Hematopoietic multipotent progenitor cell treated with erythropoietin and hydrocortisone succinate and interleukin-3 and kit ligand, for 17 days (in vitro differentiated cells): Measurements from ENCODE around the gene IL31RA.

Source experiments
- DNase-seq: peaks from one replicate; pipeline ENCODE4 v3.0.0-alpha.2; 2015; ENCODE audit warnings: low spot score

IL31RA gene

DNA sequence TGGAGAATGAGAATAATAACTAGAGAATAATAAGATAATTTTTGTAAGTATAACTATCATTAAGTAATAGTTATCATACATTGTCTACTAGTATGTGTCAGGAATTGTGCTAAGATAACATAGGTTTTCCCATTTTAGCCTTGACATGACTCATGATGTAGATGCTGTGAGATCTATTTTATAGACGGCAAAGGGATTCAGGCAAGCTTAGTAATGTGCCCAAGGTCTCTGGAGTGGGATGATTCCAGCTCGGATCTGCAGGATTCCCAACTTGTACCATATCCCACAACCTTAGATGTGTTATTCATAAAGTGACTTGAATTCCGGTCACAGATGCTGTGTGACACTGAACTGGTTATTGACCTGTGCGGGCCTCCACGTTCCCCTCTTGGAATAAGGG, 51.5 kb downstream of the IL31RA start:
- DNase-seq: no peak

DNA sequence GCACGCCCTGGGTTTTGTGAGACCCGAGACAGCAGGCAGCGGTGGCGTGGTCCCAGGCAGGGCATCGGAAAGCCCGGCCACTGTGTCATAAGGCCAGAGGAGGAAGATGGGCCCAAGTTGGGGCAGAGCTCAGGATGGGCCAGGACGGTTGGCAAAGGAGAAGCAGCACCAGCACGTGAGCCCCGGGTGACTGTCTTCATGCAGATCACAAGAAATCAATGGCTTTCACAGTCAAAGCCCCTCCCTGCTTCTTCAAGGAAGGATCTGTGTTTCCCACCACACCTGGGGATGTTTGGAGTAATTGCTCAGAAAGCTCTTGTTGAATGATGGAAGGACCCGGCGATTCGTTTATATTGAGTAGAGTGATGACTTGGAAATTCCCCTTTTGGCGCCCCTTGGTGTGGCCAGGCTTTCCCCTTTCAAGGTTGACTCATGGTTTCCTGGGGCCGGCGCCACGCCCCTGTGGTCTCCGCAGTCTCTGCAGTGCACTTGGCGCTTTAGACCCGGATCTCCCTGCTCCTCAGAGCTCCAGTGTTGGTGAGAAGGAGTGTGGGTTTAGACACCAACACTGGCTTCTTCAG, 52.1 kb downstream of the IL31RA start:
- no peak for DNase-seq

DNA sequence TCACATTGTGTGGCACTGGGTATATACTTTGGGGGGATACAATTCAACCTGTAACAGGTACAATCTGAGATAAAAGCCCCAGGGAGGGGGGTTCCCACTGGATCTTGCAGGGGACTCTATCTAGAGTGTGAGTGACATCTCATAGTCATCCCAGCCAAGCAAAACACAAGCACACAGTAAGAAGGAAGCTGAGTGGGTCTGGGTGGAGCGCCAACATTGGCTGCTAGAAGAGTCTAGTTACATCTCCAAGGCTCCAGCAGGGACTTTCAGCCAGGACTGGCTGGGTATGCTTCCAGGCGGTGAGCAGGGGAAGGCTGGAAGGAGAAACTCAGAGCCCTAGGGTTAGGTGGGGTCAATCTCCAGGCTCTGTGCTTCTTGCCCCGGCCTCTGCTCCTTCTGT, 53.0 kb downstream of the IL31RA start:
- DNase-seq: no peak

DNA sequence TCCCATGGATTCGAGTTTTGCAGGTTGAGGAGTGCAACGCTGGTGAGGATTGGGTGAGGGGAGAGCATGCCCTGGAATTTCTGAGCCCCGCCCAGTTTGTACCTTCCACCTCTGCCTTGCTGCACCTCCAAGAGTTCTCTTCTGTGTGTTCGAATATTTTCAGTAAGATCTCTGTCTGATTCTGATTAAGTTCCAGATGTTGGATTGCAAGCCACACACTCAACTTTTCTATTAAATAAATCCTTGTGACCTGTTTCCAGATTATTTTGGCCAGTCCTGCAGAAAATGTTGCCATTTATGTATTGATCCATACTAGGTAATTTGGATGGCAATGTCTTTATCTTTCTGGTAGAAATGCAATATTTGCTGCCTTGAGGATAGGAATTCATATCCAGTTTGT, 54.1 kb downstream of the IL31RA start:
- DNase-seq: no peak

DNA sequence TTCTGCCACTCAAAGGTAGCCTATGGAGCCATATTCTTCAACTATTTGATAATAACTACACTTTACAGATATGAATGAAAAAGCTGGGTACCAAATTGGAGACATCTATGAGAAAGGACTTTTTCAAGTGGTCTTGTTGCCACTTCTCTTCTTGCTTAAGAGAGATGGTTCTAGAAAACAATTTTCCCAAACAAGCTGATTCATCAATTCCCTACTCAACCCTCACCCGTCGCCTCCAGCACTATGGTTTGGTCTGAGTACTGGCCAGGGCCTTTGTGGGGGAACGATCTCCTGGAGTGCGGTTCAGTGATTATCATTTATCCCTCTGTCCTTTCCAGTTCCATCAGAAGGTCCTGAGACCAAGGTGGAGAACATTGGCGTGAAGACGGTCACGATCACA, 56.8 kb downstream of the IL31RA start:
- DNase-seq: no peak

DNA sequence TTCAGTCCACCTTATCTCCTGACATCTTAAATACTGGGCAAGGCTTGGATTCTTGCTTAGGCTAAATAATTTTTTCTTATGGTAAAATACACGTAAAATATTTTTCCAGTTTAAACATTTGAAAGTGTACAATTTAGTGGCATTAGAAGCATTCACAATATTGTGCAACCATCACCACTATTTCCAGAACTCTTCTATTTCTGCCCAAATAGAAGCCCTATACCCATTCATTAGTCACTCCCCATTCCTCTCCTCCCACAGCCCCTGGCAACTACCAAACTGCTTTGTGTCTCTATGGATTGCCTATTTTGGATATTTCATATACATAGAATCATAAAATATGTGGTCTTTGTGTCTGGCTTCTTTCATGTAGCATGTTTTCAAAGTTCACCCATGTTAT, 57.6 kb downstream of the IL31RA start:
- no peak for DNase-seq

DNA sequence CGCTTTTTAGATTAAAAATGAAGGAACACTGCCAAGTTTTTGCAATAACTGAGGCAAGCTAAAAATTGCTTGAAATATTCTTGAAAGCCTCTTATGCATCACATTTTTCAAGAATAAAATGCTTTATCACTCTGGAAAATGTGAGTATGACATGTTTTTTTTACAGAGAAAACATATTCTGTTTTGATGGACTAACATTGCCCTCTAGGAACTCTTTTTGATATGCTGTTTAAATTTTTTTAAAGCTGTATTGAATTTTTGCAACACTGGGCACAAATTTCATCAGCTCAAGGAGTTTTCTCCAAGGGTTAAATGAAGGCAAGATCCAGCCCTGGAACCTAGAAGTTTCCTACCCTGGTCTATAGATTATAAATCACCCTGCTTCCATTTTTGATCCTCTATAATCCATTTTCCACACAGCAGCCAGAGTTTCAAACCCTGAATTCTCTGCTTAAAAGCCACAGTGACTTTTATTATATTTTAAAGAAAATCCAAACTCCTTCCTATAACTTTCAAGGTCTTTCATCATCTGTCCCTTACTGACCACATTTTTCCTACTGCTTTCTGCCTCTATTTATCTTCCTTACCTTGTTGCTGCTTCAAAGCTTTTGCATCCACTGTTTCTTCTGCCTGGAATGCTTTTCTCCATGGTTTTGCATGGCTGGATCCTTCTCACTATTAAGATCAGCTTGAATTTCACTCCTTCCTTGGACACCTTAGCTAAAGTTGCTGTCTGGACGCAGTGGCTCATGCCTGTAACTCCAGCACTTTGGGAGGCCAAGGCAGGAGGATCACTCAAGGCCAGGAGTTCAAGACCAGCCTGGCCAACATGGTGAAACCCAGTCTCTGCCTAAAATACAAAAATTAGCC, 60.9 kb downstream of the IL31RA start:
- no peak for DNase-seq

DNA sequence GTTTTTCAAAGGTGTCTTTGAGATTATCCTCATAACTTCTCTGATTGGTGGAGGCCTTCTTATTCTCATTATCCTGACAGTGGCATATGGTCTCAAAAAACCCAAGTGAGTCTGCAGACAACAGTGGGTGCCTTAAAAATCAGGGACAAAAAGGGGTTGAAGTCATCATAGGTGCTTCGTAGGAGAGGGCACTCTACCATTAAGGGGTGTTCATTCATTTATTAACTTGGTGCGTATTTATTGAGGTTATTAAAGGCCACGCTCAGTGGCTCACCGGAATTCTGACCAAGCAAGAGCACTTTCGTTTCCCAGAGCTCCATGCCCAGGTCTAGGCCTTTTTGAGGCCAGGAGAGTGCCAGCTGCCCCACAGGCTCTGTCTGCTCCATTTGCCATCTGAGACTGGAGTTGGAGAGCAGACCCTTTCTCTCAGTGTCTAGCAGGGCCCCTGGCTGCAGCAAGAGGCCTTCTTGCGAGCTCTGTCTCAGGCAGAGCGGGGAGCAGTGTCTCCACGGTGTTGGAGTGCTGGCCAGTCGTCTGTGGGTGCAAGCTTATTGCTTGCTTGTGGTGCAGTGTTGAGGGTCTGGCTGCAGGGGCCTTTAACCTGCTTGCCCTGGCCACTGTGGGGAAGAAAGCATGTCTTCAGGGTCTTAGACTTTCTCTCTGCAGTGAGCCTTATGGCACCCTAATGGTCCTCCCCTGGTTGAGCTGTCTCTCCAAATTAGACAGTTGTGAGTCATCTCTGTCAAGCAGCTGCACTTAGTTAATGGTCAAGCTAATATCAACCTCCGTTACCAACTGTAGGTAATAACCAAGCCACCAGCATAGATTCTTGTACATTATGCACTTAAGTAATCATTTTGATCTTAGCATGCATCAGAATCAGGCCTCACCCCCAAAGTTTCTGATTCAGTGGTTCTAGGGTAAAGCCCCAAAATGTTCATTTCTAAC, 62.6 kb downstream of the IL31RA start:
- no peak for DNase-seq

DNA sequence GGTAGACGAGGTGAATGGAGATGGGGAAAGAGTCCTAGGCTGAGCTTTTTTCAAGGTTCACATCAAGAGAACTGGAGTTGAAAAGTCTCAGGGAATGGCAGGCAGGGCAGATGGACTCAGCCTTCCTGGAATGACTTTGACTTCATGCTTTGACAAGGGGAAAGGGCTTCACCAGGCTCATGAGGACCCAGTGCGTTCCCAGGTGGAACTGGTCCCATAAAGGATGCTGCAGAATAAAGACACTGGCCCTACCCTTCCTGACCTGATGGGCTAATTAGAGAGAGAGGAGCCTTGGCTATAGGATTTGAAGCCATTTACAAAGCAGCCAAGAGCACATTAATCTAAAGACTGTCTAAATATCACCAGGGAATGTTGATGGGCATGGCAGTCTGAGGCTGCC, 63.8 kb downstream of the IL31RA start:
- DNase-seq: no peak

DNA sequence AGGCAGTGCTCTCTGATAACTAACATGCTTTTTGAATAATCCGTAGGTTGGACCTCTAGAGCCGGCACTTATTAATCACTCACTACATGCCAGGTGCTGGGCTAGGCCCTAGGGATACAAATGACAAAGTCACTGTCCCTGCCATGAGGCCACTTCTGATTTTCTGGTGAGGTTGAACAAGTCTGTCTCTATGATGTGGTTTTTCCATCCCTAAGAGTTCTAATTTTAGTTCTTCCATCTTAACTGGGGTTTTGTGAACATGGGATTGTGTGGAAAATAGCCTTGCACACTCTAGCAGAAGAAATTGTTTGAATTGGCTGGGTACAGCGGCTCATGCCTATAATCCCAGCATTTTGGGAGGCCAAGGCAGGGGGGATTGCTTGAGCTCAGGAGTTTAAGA, 64.6 kb downstream of the IL31RA start:
- no peak for DNase-seq

DNA sequence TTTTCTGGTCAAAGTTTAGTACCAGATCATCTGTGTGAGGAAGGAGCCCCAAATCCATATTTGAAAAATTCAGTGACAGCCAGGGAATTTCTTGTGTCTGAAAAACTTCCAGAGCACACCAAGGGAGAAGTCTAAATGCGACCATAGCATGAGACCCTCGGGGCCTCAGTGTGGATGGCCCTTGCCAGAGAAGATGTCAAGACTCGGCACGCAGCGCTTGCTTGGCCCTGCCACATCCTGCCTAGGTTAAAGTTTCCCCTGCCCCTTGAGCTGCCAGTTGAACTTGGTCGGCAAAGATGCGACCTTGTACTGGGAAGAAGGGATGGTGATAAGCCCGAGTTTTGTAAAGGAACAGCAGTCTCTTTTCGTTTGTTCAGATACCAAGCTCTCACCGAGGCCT, 65.8 kb downstream of the IL31RA start:
- no peak for DNase-seq

DNA sequence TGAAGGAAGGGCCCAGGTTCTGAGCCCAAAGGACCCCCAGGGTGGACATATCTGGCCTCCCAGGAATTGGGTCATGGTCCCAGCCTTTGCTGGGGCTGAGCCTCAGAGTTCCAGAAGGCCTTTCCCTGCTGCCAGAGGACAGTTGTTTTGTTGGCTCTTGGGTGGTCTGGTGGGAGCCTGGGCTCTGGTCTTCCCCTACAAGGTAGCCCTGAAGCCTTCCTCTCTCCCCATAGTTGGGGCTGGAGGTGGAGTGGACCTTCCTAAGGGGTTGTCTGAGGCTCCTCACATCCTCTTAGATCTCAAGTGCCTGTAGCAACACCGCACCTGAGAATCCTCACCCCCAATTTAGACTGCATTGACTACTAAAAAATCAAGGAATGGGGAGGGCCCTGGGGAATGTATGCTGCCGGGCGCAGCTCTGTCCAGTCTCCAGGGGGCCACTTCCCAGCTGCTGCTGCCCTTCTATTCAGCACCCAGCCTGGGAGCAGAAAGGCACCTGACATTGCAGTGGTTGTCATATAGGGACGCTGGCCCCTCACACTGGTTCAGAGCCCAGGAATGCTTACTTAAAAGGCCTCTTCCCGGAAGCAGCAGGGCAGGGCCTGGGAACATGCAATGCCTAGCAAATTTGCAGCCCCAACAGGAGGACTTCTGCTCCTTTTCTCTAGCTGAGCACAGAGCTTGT, 66.4 kb downstream of the IL31RA start:
- no peak for DNase-seq

DNA sequence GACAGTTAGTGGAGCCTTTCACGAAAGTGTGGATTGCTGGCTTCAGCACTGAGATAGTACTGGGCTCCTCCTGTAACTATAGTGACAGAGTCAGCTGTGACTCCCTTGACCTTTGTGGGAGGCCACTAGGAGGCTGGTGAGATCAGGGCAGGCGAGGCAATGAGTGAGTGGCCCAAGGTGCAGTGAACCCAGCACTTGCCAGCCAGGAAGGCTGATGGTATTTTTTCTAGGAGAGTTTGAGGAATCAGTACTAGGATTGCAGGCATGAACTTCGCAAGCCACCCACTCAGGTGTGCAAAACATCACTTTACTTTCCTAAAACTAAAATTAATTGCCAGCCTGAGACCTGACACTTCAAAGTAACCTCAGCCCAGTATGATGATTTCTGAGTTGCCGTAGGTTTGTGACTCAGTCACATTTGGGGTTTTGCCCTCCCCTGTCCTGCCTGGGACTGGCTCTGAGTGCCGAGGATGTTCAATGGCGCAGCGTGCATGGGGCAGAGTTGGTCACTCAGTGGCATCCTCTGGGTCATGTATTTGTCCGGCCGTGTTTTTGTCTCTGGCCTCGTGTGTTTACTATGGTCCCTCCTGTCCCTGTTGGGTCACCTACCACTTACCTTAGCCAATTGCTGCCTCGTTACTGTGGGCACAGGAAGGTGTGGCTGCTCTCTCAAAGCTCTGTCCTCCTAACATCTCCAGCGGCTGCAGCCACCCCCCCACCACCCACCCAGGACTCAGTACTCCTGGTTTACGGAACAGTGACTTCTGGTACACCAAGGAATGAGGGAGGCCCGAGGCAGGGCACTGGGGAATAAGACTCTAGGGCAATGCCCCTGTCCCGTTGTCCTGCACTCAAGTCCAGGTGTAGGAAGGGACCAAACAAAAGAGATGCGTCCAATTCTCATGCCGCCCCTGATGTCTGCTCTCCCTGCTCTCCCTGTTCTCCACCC, 67.2 kb downstream of the IL31RA start:
- no peak for DNase-seq

DNA sequence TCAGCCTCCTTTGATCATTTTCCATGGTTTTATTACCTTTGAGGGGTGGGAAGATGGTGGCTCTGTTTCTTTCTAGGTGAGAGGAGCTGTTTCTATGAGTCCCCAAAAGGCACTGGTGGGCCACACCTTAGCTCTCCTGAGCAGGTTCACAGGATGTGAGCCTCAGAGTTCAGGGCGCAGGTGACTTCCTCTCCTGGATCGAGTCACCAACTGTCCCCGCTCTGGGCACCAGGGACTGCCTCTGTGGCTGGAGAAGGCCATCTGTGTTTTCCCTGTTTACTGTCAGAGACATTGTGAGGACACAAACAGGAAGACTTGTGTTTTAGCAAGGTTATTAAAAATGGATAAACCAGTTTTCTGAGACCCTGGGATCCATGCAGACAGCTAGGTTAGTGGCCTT, 68.5 kb downstream of the IL31RA start:
- DNase-seq: no peak

DNA sequence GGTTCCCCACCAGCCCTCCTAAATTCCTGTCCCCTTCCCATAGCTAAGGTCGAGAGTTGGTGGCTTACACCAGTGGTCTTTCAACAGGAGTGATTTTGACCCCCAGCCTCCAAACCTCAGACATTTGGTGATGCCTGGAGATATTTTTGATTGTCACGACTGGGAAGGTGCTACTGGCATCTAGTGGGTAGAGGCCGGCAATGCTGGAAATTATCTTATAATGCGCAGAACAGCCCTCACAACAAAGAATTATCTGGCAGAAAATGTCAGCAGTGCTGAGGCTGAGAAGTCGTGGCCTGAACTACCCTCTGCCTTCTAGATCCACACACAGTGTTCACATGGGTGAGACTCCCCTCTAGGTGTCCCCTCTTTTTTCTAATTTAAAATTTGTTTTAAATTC, 69.6 kb downstream of the IL31RA start:
- DNase-seq: no peak

DNA sequence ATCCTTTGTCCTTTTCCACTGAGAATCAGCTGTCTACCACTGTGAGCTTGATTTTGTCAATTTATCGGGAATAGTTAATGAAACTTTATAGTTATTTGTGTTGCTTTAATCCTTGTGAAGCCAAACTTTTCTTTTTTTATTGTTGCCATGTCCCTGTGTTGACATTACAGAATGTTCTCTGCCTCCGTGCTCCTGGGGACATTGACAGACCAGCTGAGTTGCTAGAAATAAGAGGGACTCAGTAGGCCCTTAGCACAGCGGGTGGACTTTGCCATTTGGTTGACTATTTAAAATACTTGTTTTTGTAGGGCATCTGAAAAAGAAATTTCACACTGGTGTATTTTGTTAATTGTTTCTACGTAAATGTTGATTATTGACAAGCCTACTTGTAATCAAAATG, 70.5 kb downstream of the IL31RA start:
- no peak for DNase-seq

DNA sequence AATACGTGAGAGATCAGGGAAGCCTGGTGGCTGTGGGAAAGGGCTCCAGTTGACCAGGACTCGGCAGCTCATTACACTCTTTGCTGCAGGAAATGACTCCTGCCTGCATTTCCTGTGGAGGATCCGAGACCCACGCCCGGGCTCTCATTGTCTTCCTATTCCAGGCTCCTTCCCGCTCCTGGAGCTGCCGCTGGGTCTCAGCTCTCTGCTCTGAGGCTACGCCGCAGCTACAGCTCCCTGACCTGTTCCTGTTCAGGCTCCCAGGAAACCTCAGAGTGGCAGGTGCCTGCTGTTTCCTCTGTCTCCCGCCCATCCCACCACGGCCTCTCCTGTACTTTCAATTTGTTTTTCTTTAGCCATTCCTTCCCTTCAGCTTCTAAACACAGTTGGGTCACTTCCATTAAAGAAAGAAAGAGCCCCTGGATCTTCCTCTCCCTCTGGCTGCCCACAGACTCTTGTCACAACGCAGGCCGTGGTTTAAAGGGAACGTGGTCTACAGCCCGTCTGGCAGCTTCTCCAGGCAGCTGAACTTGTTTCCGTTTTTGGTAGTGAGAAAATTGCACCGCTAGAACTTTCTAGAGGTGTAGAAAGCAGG, 72.1 kb downstream of the IL31RA start:
- DNase-seq: no peak

DNA sequence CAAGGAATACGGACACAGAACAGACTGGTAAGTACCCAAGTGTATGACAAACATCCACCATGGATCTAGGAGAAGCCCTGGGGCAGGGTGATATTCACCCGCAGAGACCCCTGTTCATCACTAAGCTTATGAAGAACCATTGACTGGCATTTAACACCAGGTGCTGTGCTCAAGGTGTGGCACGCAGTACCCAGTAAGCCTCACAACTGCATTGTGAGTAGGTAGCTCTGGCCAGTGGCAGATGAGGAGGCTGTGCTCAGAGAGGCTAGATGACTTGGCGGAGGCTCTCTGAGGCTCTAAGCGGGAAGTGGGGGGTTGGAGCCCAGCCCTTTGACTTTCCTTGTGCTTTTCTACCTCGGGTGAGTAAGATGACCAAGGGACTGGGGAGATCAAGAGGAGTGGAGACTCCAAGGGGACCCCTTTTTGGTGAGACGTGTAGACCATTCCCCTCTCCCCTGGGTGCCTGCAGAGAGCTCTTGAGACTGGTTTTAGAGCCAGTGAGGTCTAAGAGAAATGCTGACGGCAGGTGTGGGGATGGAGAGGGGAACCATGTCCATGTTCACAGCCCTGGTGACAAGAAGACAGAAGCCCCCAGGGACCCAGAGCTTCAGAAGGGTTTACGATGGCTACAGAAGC, 72.8 kb downstream of the IL31RA start:
- DNase-seq: no peak

DNA sequence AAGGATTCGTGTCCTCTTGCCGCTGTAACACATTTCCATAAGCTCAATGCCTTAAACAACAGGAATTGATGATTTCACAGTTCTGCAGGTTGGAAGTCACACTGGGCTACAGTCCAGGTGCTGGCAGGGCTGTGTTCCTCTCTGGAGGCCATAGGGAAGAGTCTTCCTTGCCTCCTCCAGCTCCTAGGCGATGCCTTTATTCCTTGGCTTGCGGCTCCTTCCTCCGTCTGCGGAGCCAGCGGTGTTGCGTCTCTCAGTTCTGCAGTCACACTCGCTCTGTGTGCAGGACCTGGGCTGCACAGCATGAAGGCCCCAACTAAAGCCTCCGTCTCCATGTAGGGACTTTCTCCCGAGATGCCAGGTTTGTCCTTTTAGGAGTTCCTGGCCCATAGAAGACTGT, 73.6 kb downstream of the IL31RA start:
- no peak for DNase-seq

DNA sequence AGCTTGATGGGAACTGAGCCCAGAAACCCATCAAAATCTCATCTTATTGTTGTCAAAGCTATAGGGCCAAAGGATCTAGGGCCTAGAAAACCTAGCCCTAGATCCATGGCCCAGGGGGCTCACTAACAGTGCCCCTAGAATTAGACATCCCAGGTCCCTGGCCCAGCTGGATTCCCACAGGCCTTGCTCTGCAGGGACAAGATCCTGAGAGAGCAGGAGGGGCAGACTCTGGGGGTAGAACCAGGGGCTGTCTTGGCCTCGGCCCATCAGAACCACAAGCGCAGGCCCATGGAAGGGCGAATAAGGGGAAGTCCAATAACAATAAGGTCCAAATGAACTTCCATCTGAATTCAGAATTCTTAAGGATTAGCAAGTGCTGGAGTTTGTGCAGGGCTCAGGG, 74.0 kb downstream of the IL31RA start:
- DNase-seq: no peak
